Sciatic nerve (tissue), 1 donor: ENCODE results near the gene ICAM3. TPM values are rescaled to one million over a fixed set of nuclear protein-coding genes. Genes with fewer than 3 reads are reported as not detected.

ENCODE experiments used
- total RNA-seq: library from RNA; stranded (reverse); fragmentation: NEBNext Ultra II Directional; extraction: Animal tissue kit (Norgen Biotek cat#: 25700); gene quantifications from one replicate; pipeline ENCODE4 v1.2.1, GENCODE V29; 2021
- donor health status: DM: no; HTN: no; CAD: no.

Gene ICAM3
- total RNA-seq, 1 donor from 2014 or later = 10.5 TPM

Other genes with a start within 250 kb of the ICAM3 start
- gene ANGPTL6, start 236.9 kb downstream of the ICAM3 start, total RNA-seq = not detected
- gene PPAN, start 233.3 kb downstream of the ICAM3 start, total RNA-seq = 31.3 TPM
- 9.9 TPM for gene P2RY11, start 227.9 kb downstream of the ICAM3 start, total RNA-seq
- gene EIF3G, start 219.7 kb downstream of the ICAM3 start, total RNA-seq = 155 TPM
- gene DNMT1, start 144.7 kb downstream of the ICAM3 start, total RNA-seq = 70.8 TPM
- gene S1PR2, start 108.3 kb downstream of the ICAM3 start, total RNA-seq = 15.9 TPM
- gene MRPL4, start 87.4 kb downstream of the ICAM3 start, total RNA-seq = 29.3 TPM
- gene ICAM1, start 68.5 kb downstream of the ICAM3 start, total RNA-seq = 30.7 TPM
- not detected for gene ICAM4, start 52.7 kb downstream of the ICAM3 start, total RNA-seq
- 1.6 TPM for gene ICAM5, start 49.7 kb downstream of the ICAM3 start, total RNA-seq
- gene ZGLP1, start 29.8 kb downstream of the ICAM3 start, total RNA-seq = 5.7 TPM
- 15.2 TPM for gene FDX2, start 23.6 kb downstream of the ICAM3 start, total RNA-seq
- 20.3 TPM for gene RAVER1, start 6.1 kb downstream of the ICAM3 start, total RNA-seq
- gene TYK2, start 40.9 kb upstream of the ICAM3 start, total RNA-seq = 128 TPM
- 128 TPM for gene CDC37, start 63.9 kb upstream of the ICAM3 start, total RNA-seq
- gene PDE4A, start 80.9 kb upstream of the ICAM3 start, total RNA-seq = 11.0 TPM
- 63.9 TPM for gene KEAP1, start 163.7 kb upstream of the ICAM3 start, total RNA-seq
- gene S1PR5, start 177.8 kb upstream of the ICAM3 start, total RNA-seq = 0.53 TPM
- 15.1 TPM for gene ATG4D, start 204.3 kb upstream of the ICAM3 start, total RNA-seq
- gene KRI1, start 226.4 kb upstream of the ICAM3 start, total RNA-seq = 25.0 TPM
- gene CDKN2D, start 229.4 kb upstream of the ICAM3 start, total RNA-seq = 14.9 TPM
- not detected for gene AP1M2, start 247.7 kb upstream of the ICAM3 start, total RNA-seq